SU-DHL-6 (cell line): ENCODE data around the gene ACACA.

Experiments used
- H2AFZ ChIP-seq: fragments of 200-600 bp; sonication (generic); 2 replicates; pipeline ENCODE4 v1.6.1; 2014; ENCODE audit warnings: low read depth, mild to moderate bottlenecking, moderate library complexity, mixed read lengths, antibody characterized with exemption, low read length; ENCODE audit not compliant: severe bottlenecking
- H3F3A ChIP-seq: fragments of 200-600 bp; shearing (Covaris generic); 2 replicates; pipeline ENCODE4 v1.6.0; 2016; ENCODE audit warnings: antibody characterized with exemption, mild to moderate bottlenecking; ENCODE audit not compliant: insufficient read depth
- H3K27ac ChIP-seq: fragments of 200-600 bp; sonication (generic); 2 replicates; pipeline ENCODE4 v1.5.1; 2016; ENCODE audit warnings: low read depth, mild to moderate bottlenecking, low read length, moderate library complexity, mixed read lengths
- H3K27me3 ChIP-seq: fragments of 200-600 bp; sonication (generic), shearing (Covaris generic); 2 replicates; pipeline ENCODE4 v1.6.0; 2014; ENCODE audit warnings: mild to moderate bottlenecking, low read length
- H3K36me3 ChIP-seq: fragments of 200-600 bp; sonication (generic); 2 replicates; pipeline ENCODE4 v1.6.1; 2014; ENCODE audit warnings: mild to moderate bottlenecking, low read length, mixed read lengths
- H3K4me2 ChIP-seq: fragments of 300-600, 200-600 bp; shearing (Covaris generic), sonication (generic); 2 replicates; pipeline ENCODE4 v1.6.0; 2014; ENCODE audit warnings: low read length, low read depth, mild to moderate bottlenecking; ENCODE audit not compliant: poor library complexity, severe bottlenecking
- H3K4me3 ChIP-seq: fragments of 200-600 bp; sonication (generic); 2 replicates; pipeline ENCODE4 v1.5.1; 2014; ENCODE audit warnings: antibody characterized with exemption, low read length, mild to moderate bottlenecking, mixed read lengths; ENCODE audit not compliant: insufficient read depth, poor library complexity, severe bottlenecking
- H3K79me2 ChIP-seq: fragments of 200-600 bp; sonication (generic); 2 replicates; pipeline ENCODE4 v1.6.1; 2014; ENCODE audit warnings: mild to moderate bottlenecking, low read length, moderate library complexity; ENCODE audit not compliant: insufficient read depth
- H3K9ac ChIP-seq: fragments of 200-600 bp; sonication (generic); 2 replicates; pipeline ENCODE4 v1.7.0; 2014; ENCODE audit warnings: mild to moderate bottlenecking, low read length
- H3K9me2 ChIP-seq: fragments of 200-600 bp; sonication (generic); replicated peaks from 2 replicates; pipeline ENCODE4 v1.6.1; 2014; ENCODE audit warnings: low read length; ENCODE audit not compliant: insufficient read depth
- H3K9me3 ChIP-seq: fragments of 200-600 bp; sonication (generic); 2 replicates; pipeline ENCODE4 v1.6.1; 2014; ENCODE audit warnings: low read length, mixed read lengths; ENCODE audit not compliant: insufficient read depth
- H4K20me1 ChIP-seq: fragments of 200-600 bp; sonication (generic); 2 replicates; pipeline ENCODE4 v1.6.1; 2014; ENCODE audit warnings: low read depth, mild to moderate bottlenecking, antibody characterized with exemption, low read length, moderate library complexity, mixed read lengths
- CTCF ChIP-seq: fragments of 200-600 bp; sonication (generic); IDR thresholded peaks from one replicate; pipeline ENCODE4 v1.5.1; 2017; ENCODE audit warnings: antibody characterized with exemption, mild to moderate bottlenecking, low read length, moderate library complexity; ENCODE audit not compliant: insufficient read depth, poor library complexity, severe bottlenecking
- EZH2phosphoT487 ChIP-seq: fragments of 200-600 bp; sonication (generic), shearing (Covaris generic); conservative IDR thresholded peaks from 2 replicates; pipeline ENCODE4 v1.6.1; 2018; ENCODE audit warnings: mild to moderate bottlenecking, antibody characterized with exemption, low read length, moderate library complexity, mixed read lengths

ACACA gene

GRCh38 chr17:37432671-37433070 lies 26.0 kb upstream of the ACACA start:
- Histone ChIP-seq H3K9me2 (no peaks in the 10 kb centered on the region), H3K4me3 (no peak overlapping the region), H2AFZ (no peak overlapping the region), H3F3A (no peaks in the 10 kb centered on the region; the same call in 1 of the 2 replicates), H3K27me3 (no peaks in the 10 kb centered on the region), H3K27ac (no peak overlapping the region), H4K20me1 (no peaks in the 10 kb centered on the region), H3K9ac (no peak overlapping the region), H3K9me3 (no peaks in the 10 kb centered on the region), H3K36me3 (peaks cover 11% of the 10 kb centered on the region; the same call in 1 of the 2 replicates), H3K79me2 (peaks cover 4% of the 10 kb centered on the region; the same call in 1 of the 2 replicates), H3K4me2 (no peak overlapping the region)
- TF ChIP-seq EZH2phosphoT487 (no peak), CTCF (no peak)

- Histone ChIP-seq H2AFZ (no peak overlapping the region), H3F3A (no peaks in the 10 kb centered on the region; the same call in 1 of the 2 replicates), H3K79me2 (peaks cover 4% of the 10 kb centered on the region; the same call in 1 of the 2 replicates), H3K9me2 (no peaks in the 10 kb centered on the region), H4K20me1 (no peaks in the 10 kb centered on the region), H3K9me3 (no peaks in the 10 kb centered on the region), H3K36me3 (peaks cover 26% of the 10 kb centered on the region; the same call in 1 of the 2 replicates), H3K9ac (no peak overlapping the region), H3K4me3 (no peak overlapping the region), H3K4me2 (no peak overlapping the region), H3K27ac (no peak overlapping the region), H3K27me3 (no peaks in the 10 kb centered on the region)
- TF ChIP-seq EZH2phosphoT487 = no peak
- no peak for TF ChIP-seq CTCF
Observed at GRCh38 chr17:37430051-37430627, 23.5 kb upstream of the ACACA start.

- TF ChIP-seq CTCF = no peak
- no peak for TF ChIP-seq EZH2phosphoT487
- H3K27me3 ChIP-seq = no peaks in the 10 kb centered on the region
- H3F3A ChIP-seq = no peaks in the 10 kb centered on the region; the same call in 1 of the 2 replicates
- no peaks in the 10 kb centered on the region for H3K9me3 ChIP-seq
- H3K27ac ChIP-seq = no peak overlapping the region
- no peak overlapping the region for H3K4me2 ChIP-seq
- peaks cover 1% of the 10 kb centered on the region; the same call in 1 of the 2 replicates for H3K79me2 ChIP-seq
- peaks cover 30% of the 10 kb centered on the region; the same call in 1 of the 2 replicates for H3K36me3 ChIP-seq
- no peak overlapping the region for H3K9ac ChIP-seq
- no peak overlapping the region for H3K4me3 ChIP-seq
- no peaks in the 10 kb centered on the region for H4K20me1 ChIP-seq
- H2AFZ ChIP-seq = no peak overlapping the region
- H3K9me2 ChIP-seq = no peaks in the 10 kb centered on the region
Observed at GRCh38 chr17:37429453-37429852, 22.8 kb upstream of the ACACA start.
